Measurements from ENCODE around the gene GPR42.
A peak's percentile ranks its signal among the peaks of the same experiment; 100 is the strongest.
"Not testable (repeated sequence)": the region's sequence is repeated elsewhere in the genome, so short reads cannot be mapped to it uniquely, and the experiment has no call there.

GPR42 gene

GRCh38 chr19:35397064-35397463, 26.2 kb downstream of the GPR42 start:
- no peak for DNase-seq

GRCh38 chr19:35398570-35398969, 27.7 kb downstream of the GPR42 start:
- DNase-seq, result no peak

- no peak for DNase-seq
Observed at GRCh38 chr19:35399231-35399630, 28.4 kb downstream of the GPR42 start.

GRCh38 chr19:35399948-35400772, 29.3 kb downstream of the GPR42 start:
- no peak for DNase-seq

GRCh38 chr19:35400773-35401100, 29.9 kb downstream of the GPR42 start:
- DNase-seq, result no peak

GRCh38 chr19:35401416-35401815, 30.5 kb downstream of the GPR42 start:
- DNase-seq, result not testable (repeated sequence)

- no peak for DNase-seq
Observed at GRCh38 chr19:35403116-35403760, 32.4 kb downstream of the GPR42 start.

GRCh38 chr19:35404879-35405622, 34.2 kb downstream of the GPR42 start:
- DNase-seq, result peak in 1 of 5 donors; percentile 43

GRCh38 chr19:35407619-35408018, 36.8 kb downstream of the GPR42 start:
- no peak for DNase-seq

GRCh38 chr19:35408284-35409171, 37.7 kb downstream of the GPR42 start:
- no peak for DNase-seq

- DNase-seq, result no peak
Observed at GRCh38 chr19:35409191-35409590, 38.3 kb downstream of the GPR42 start.

GRCh38 chr19:35410487-35410886, 39.6 kb downstream of the GPR42 start:
- no peak for DNase-seq

- no peak for DNase-seq
Observed at GRCh38 chr19:35414442-35414841, 43.6 kb downstream of the GPR42 start.

- no peak for DNase-seq
Observed at GRCh38 chr19:35416331-35416730, 45.5 kb downstream of the GPR42 start.

- no peak for DNase-seq
Observed at GRCh38 chr19:35417278-35417677, 46.4 kb downstream of the GPR42 start.

- no peak for DNase-seq
Observed at GRCh38 chr19:35417713-35418534, 47.1 kb downstream of the GPR42 start.

- DNase-seq, result no peak
Observed at GRCh38 chr19:35419046-35419445, 48.2 kb downstream of the GPR42 start.

GRCh38 chr19:35419805-35420204, 48.9 kb downstream of the GPR42 start:
- no peak for DNase-seq

GRCh38 chr19:35421362-35421761, 50.5 kb downstream of the GPR42 start:
- DNase-seq, result no peak
